HCT116 (cell line): ENCODE results near the gene RPL29. TPM values are rescaled to one million over a fixed set of nuclear protein-coding genes. Genes with fewer than 3 reads are reported as not detected.

Experiments used
- ATAC-seq: fragments of 200-7000 bp; cut with Tn5 transposase; 2 replicates; pipeline ENCODE4 v1.9.1; 2020; ENCODE audit warnings: mild to moderate bottlenecking, moderate library complexity
- BruUV-seq: library from RNA; stranded (reverse); fragments of 400-500 nt; replicated peaks from 2 replicates; lab custom pipeline; 2021; lab: Mats Ljungman, UMichigan
- CTCF ChIA-PET: fragments of 300-600 bp; sonication (Branson Sonifier 250); formaldehyde crosslinking; loops from one replicate; lab custom pipeline; 2021; ENCODE audit warnings: antibody characterized with exemption; lab: Charles Lee
- POLR2A ChIA-PET: fragments of 300-600, 350-600 bp; sonication (Branson Sonifier 250); formaldehyde crosslinking; loops from one replicate; lab custom pipeline; 2021; ENCODE audit warnings: antibody characterized with exemption; lab: Charles Lee
- RAD21 ChIA-PET, 2 experiments: fragments of 300-600 bp; sonication (Branson Sonifier 250); formaldehyde crosslinking; loops; one replicate each; lab custom pipeline; 2023; ENCODE audit warnings: low total read pairs in 2 of 2; ENCODE audit not compliant: uncharacterized antibody in 2 of 2, unreplicated experiment in 2 of 2, low non-redundant PET in 1 of 2; lab: Charles Lee
- DNase-seq: peaks from one replicate; pipeline ENCODE4 v3.0.0-alpha.2; 2010; ENCODE audit warnings: low read depth, low spot score
- H2AFZ ChIP-seq: fragments of 200-600 bp; shearing (Covaris generic), sonication (generic); 2 replicates; pipeline ENCODE4 v1.6.1; 2017; ENCODE audit warnings: low read depth, mixed run types, mixed read lengths, antibody characterized with exemption, low read length; ENCODE audit not compliant: poor library complexity, severe bottlenecking
- H3K27ac ChIP-seq: 2 replicates; pipeline ENCODE4 v1.5.1; 2012; ENCODE audit warnings: low read depth, low read length
- H3K27me3 ChIP-seq: fragments of 200-600 bp; sonication (generic); 2 replicates; pipeline ENCODE4 v1.6.1; 2016; ENCODE audit warnings: mixed run types, low read length, mixed read lengths; ENCODE audit not compliant: insufficient read depth
- H3K36me3 ChIP-seq, 2 experiments: fragments of 200-500 bp in 1 of 2; fragments of 200-600 bp in 1 of 2; sonication (Bioruptor generic) in 1 of 2; sonication (generic) in 1 of 2; 2 replicates each; pipeline versions ENCODE4 v1.5.1 to v1.6.1; 2014 to 2016; ENCODE audit warnings: low read length in 2 of 2, inconsistent platforms in 1 of 2, mixed read lengths in 1 of 2, mixed run types in 1 of 2; ENCODE audit not compliant: insufficient read depth in 2 of 2, control insufficient read depth in 1 of 2
- H3K4me1 ChIP-seq, 2 experiments: fragments of 200-600 bp in 1 of 2; sonication (generic) in 1 of 2; 2 replicates each; pipeline versions ENCODE4 v1.5.1 to v1.6.1; 2012 to 2017; ENCODE audit warnings: low read length in 2 of 2, inconsistent platforms in 1 of 2, mild to moderate bottlenecking in 1 of 2, mixed read lengths in 1 of 2, mixed run types in 1 of 2, moderate library complexity in 1 of 2; ENCODE audit not compliant: insufficient read depth in 2 of 2, control insufficient read depth in 1 of 2
- H3K4me2 ChIP-seq: fragments of 200-600 bp; sonication (generic); 2 replicates; pipeline ENCODE4 v1.6.1; 2017; ENCODE audit warnings: mixed run types, low read length, mixed read lengths
- H3K4me3 ChIP-seq, 2 experiments: fragments of 200-600 bp in 1 of 2; sonication (generic) in 1 of 2; replicated peaks in 1 of 2; 2 replicates each; pipeline ENCODE4 v1.5.1; 2011 to 2016; ENCODE audit warnings: low read length in 2 of 2, control low read depth in 1 of 2, low read depth in 1 of 2, mild to moderate bottlenecking in 1 of 2, mixed read lengths in 1 of 2, mixed run types in 1 of 2
- H3K79me2 ChIP-seq: fragments of 200-600 bp; sonication (generic); 2 replicates; pipeline ENCODE4 v1.6.1; 2017; ENCODE audit warnings: mild to moderate bottlenecking, mixed run types, low read length, moderate library complexity, mixed read lengths; ENCODE audit not compliant: insufficient read depth
- H3K9ac ChIP-seq: fragments of 200-600 bp; sonication (generic); 2 replicates; pipeline ENCODE4 v1.6.1; 2016; ENCODE audit warnings: low read length, mixed read lengths
- H3K9me2 ChIP-seq: fragments of 200-600 bp; sonication (generic), shearing (Covaris generic); 2 replicates; pipeline ENCODE4 v1.6.1; 2017; ENCODE audit warnings: mixed run types, mild to moderate bottlenecking, moderate library complexity; ENCODE audit not compliant: insufficient read depth
- H3K9me3 ChIP-seq, 2 experiments: fragments of 200-500 bp in 1 of 2; fragments of 200-600 bp in 1 of 2; sonication (Bioruptor generic) in 1 of 2; sonication (generic) in 1 of 2; 2 replicates each; pipeline ENCODE4 v1.6.1; 2014 to 2017; ENCODE audit warnings: low read length in 2 of 2, mixed read lengths in 2 of 2, inconsistent platforms in 1 of 2, low read depth in 1 of 2, mild to moderate bottlenecking in 1 of 2, mixed run types in 1 of 2, moderate library complexity in 1 of 2; ENCODE audit not compliant: control insufficient read depth in 1 of 2, insufficient read depth in 1 of 2
- H4K20me1 ChIP-seq: fragments of 200-600 bp; sonication (generic), shearing (Covaris generic); 2 replicates; pipeline ENCODE4 v1.6.1; 2017; ENCODE audit warnings: mixed run types, mild to moderate bottlenecking, moderate library complexity; ENCODE audit not compliant: insufficient read depth
- POLR2A ChIP-seq: IDR thresholded peaks from 2 replicates; pipeline ENCODE4 v1.7.0; 2011; ENCODE audit warnings: borderline replicate concordance; ENCODE audit not compliant: insufficient read depth, insufficient read length; ENCODE audit errors: extremely low read depth
- POLR2AphosphoS5 ChIP-seq: IDR thresholded peaks from 2 replicates; pipeline ENCODE4 v1.6.1; 2011; ENCODE audit warnings: mild to moderate bottlenecking, low read depth, low read length, moderate library complexity
- REST ChIP-seq: IDR thresholded peaks from 2 replicates; pipeline ENCODE4 v1.6.1; 2012; ENCODE audit warnings: low read depth
- TCF7L2 ChIP-seq: IDR thresholded peaks from 2 replicates; pipeline ENCODE4 v1.7.0; 2011; ENCODE audit warnings: borderline replicate concordance, inconsistent platforms; ENCODE audit not compliant: insufficient read depth, insufficient read length; ENCODE audit errors: extremely low read depth
- intact Hi-C: fragments of 100-400 bp; cut with micrococcal nuclease; formaldehyde crosslinking; loops from 2 replicates; pipeline ENCODE4 v1.10.0; 2022
- total RNA-seq: library from RNA; stranded (reverse); gene quantifications from one replicate; pipeline ENCODE4 v1.2.1, GENCODE V29; 2021; ENCODE audit not compliant: unreplicated experiment

Gene RPL29
- total RNA-seq, 1 experiment from 2014 or later = 1,880 TPM

- CTCF ChIA-PET = interaction anchor here (1.4 kb wide), 1 partner anchor 13 kb away, joined by 4 read pairs; the partner anchor contains the start of gene RRP9
- BruUV-seq = TSS peak; percentile 17
Measured at GRCh38 chr3:51954105-51954504, 41.6 kb downstream of the RPL29 start.

GRCh38 chr3:51953445-51953844 is 42.2 kb downstream of the RPL29 start:
- Histone ChIP-seq H3K27ac (no peak overlapping the region), H3K4me2 (no peak overlapping the region), H3K36me3 (no peaks in the 10 kb centered on the region), H2AFZ (no peak overlapping the region), H3K9me2 (no peaks in the 10 kb centered on the region), H3K9me3 (no peaks in the 10 kb centered on the region), H3K4me3 (no peak overlapping the region), H3K27me3 (no peaks in the 10 kb centered on the region), H4K20me1 (no peaks in the 10 kb centered on the region), H3K4me1 (no peaks in the 10 kb centered on the region), H3K79me2 (no peaks in the 10 kb centered on the region), H3K9ac (no peak overlapping the region)
- CTCF ChIA-PET = interaction anchor here (1.4 kb wide), 1 partner anchor 12 kb away, joined by 4 read pairs; the partner anchor contains the start of gene RRP9
- ATAC-seq (no peak), DNase-seq (no peak)
- POLR2A ChIA-PET = interaction anchor here (1.5 kb wide), 1 partner anchor 11 kb away, joined by 3 read pairs; no protein-coding TSS in a partner anchor
- no peak for TF ChIP-seq POLR2A
- BruUV-seq = no TSS peak
- RAD21 ChIA-PET = no interaction called here
- intact Hi-C loops = no loop called here

More at GRCh38 chr3:51954105-51954504, 41.6 kb downstream of the RPL29 start:
- RAD21 ChIA-PET = no interaction called here
- ATAC-seq (no peak), DNase-seq (no peak)
- no peaks in the 10 kb centered on the region for H3K4me1 ChIP-seq
- H3K36me3 ChIP-seq = 0 out of 4 replicates have a peak, but pooled peaks cover 0 to under 1% of the 10 kb centered on the region in 2 experiments
- intact Hi-C loops = no loop called here
- no peaks in the 10 kb centered on the region for H3K27me3 ChIP-seq
- H3K9ac ChIP-seq = no peak overlapping the region
- no peak overlapping the region for H3K4me3 ChIP-seq
- H3K27ac ChIP-seq = no peak overlapping the region
- H3K79me2 ChIP-seq = no peaks in the 10 kb centered on the region
- H3K4me2 ChIP-seq = no peak overlapping the region
- POLR2A ChIA-PET = interaction anchor here (1.5 kb wide), 1 partner anchor 11 kb away, joined by 3 read pairs; no protein-coding TSS in a partner anchor
- no peak overlapping the region for H2AFZ ChIP-seq
- no peak for TF ChIP-seq POLR2AphosphoS5
- H4K20me1 ChIP-seq = no peaks in the 10 kb centered on the region
- no peaks in the 10 kb centered on the region for H3K9me2 ChIP-seq
- no peaks in the 10 kb centered on the region for H3K9me3 ChIP-seq

- ChIA-PET POLR2A (no interaction called here), CTCF (interaction anchor here (2.2 kb wide), 1 partner anchor 22 kb away, joined by 8 read pairs; the partner anchor contains the start of gene ABHD14B), RAD21 (no interaction called here)
- H4K20me1 ChIP-seq = no peaks in the 10 kb centered on the region
- no peak overlapping the region for H2AFZ ChIP-seq
- H3K4me2 ChIP-seq = no peak overlapping the region
- no peaks in the 10 kb centered on the region for H3K27me3 ChIP-seq
- no peaks in the 10 kb centered on the region for H3K9me2 ChIP-seq
- H3K4me1 ChIP-seq = no peaks in the 10 kb centered on the region
- H3K79me2 ChIP-seq = no peaks in the 10 kb centered on the region
- no peak for ATAC-seq
- no peak overlapping the region for H3K9ac ChIP-seq
- intact Hi-C loops = no loop called here
- BruUV-seq = no TSS peak
- no peak overlapping the region for H3K4me3 ChIP-seq
- H3K27ac ChIP-seq = no peak overlapping the region
- DNase-seq = no peak
- no peaks in the 10 kb centered on the region for H3K9me3 ChIP-seq
- TF ChIP-seq TCF7L2 (no peak), REST (no peak), POLR2AphosphoS5 (no peak)
- H3K36me3 ChIP-seq = no peaks in the 10 kb centered on the region
Measured at GRCh38 chr3:51950899-51951298, 44.8 kb downstream of the RPL29 start.
